Measurements from ENCODE around the gene KCNH2. TPM values are rescaled to one million over a fixed set of nuclear protein-coding genes. Genes with fewer than 3 reads are reported as not detected.

The KCNH2 gene
- polyA plus RNA-seq, 3 donors: not detected

- intact Hi-C loops (cut with micrococcal nuclease): no loop called here
- no peak overlapping the region for H3K9ac ChIP-seq (ENCODE audit: insufficient read depth, low read length, poor library complexity, severe bottlenecking)
- H3K4me1 ChIP-seq (ENCODE audit: control insufficient read depth in 1 of 2, insufficient read depth in 2 of 2, low read length in 2 of 2): no peaks in the 10 kb centered on the region
- peaks cover 2 to 51% of the 10 kb centered on the region in 2 donors for H3K27me3 ChIP-seq (ENCODE audit: control insufficient read depth in 2 of 2, insufficient read depth in 2 of 2, low read length in 2 of 2)
- H3K4me1 Mint-ChIP-seq: peaks cover 12% of the 10 kb centered on the region
- H3K36me3 ChIP-seq (replicated peaks in 1 of 2; ENCODE audit: control insufficient read depth in 1 of 2, insufficient read depth in 2 of 2, low read length in 2 of 2): no peaks in the 10 kb centered on the region
- H3K4me3 ChIP-seq (replicated peaks in 1 of 3; ENCODE audit: low read depth in 2 of 3, low read length in 3 of 3): no peak overlapping the region
- no peak for TF ChIP-seq CTCF (IDR thresholded peaks at IDR 0.05)
- H4K20me1 ChIP-seq (ENCODE audit: insufficient read depth, low read length): no peaks in the 10 kb centered on the region
- H3K4me2 ChIP-seq (replicated peaks; ENCODE audit: extremely low read depth, low read length, poor library complexity, severe bottlenecking): no peak overlapping the region
- no peak for DNase-seq
- H3K27ac ChIP-seq (ENCODE audit: low read depth in 1 of 2, low read length in 2 of 2): no peak overlapping the region
- peaks cover 45 to 81% (median 53%) of the 10 kb centered on the region in 3 donors for H3K27me3 Mint-ChIP-seq (ENCODE audit: low read depth in 3 of 3)
- peak overlapping the region in 1 of 2 donors; percentile 76 for H3K4me3 Mint-ChIP-seq
- peaks cover 0 to 13% (median 2%) of the 10 kb centered on the region in 7 donors for H3K9me3 Mint-ChIP-seq
- no peak overlapping the region for H3K27ac Mint-ChIP-seq
- no peaks in the 10 kb centered on the region for H3K79me2 ChIP-seq (ENCODE audit: insufficient read depth, low read length)
- H3K36me3 Mint-ChIP-seq: peaks cover 0 to 7% of the 10 kb centered on the region in 2 donors
- 83% methylated on average over 2 of the region's 3 CpGs for WGBS (ENCODE audit: insufficient coverage)
- H2AFZ ChIP-seq (ENCODE audit: insufficient read depth, low read depth, low read length, poor library complexity, severe bottlenecking): no peak overlapping the region
- no peaks in the 10 kb centered on the region for H3K9me3 ChIP-seq (replicated peaks in 1 of 2; ENCODE audit: control insufficient read depth in 1 of 2, insufficient read depth in 1 of 2, low read length in 2 of 2)
Observed at GRCh38 chr7:150959081-150959480, 19.0 kb downstream of the KCNH2 start.

GRCh38 chr7:150958597-150958996 lies 19.5 kb downstream of the KCNH2 start:
- Histone ChIP-seq H3K79me2 (ENCODE audit: insufficient read depth, low read length) (no peaks in the 10 kb centered on the region), H3K4me1 (ENCODE audit: control insufficient read depth in 1 of 2, insufficient read depth in 2 of 2, low read length in 2 of 2) (no peaks in the 10 kb centered on the region), H3K9ac (ENCODE audit: insufficient read depth, low read length, poor library complexity, severe bottlenecking) (no peak overlapping the region), H2AFZ (ENCODE audit: insufficient read depth, low read depth, low read length, poor library complexity, severe bottlenecking) (no peak overlapping the region), H3K36me3 (replicated peaks in 1 of 2; ENCODE audit: control insufficient read depth in 1 of 2, insufficient read depth in 2 of 2, low read length in 2 of 2) (no peaks in the 10 kb centered on the region), H4K20me1 (ENCODE audit: insufficient read depth, low read length) (no peaks in the 10 kb centered on the region), H3K4me2 (replicated peaks; ENCODE audit: extremely low read depth, low read length, poor library complexity, severe bottlenecking) (no peak overlapping the region), H3K4me3 (replicated peaks in 1 of 3; ENCODE audit: low read depth in 2 of 3, low read length in 3 of 3) (no peak overlapping the region), H3K27ac (ENCODE audit: low read depth in 1 of 2, low read length in 2 of 2) (no peak overlapping the region), H3K9me3 (replicated peaks in 1 of 2; ENCODE audit: control insufficient read depth in 1 of 2, insufficient read depth in 1 of 2, low read length in 2 of 2) (no peaks in the 10 kb centered on the region), H3K27me3 (ENCODE audit: control insufficient read depth in 2 of 2, insufficient read depth in 2 of 2, low read length in 2 of 2) (peaks cover 2 to 51% of the 10 kb centered on the region in 2 donors)
- TF ChIP-seq CTCF (IDR thresholded peaks at IDR 0.05): no peak
- no peak for DNase-seq
- H3K27ac Mint-ChIP-seq: no peak overlapping the region
- WGBS (ENCODE audit: insufficient coverage): 62% methylated on average over 8 of the region's 13 CpGs
- peaks cover 0 to 13% (median 2%) of the 10 kb centered on the region in 7 donors for H3K9me3 Mint-ChIP-seq
- H3K4me1 Mint-ChIP-seq: peaks cover 12% of the 10 kb centered on the region
- peaks cover 44 to 83% (median 55%) of the 10 kb centered on the region in 3 donors for H3K27me3 Mint-ChIP-seq (ENCODE audit: low read depth in 3 of 3)
- H3K4me3 Mint-ChIP-seq: peak overlapping the region in 1 of 2 donors; percentile 76
- peaks cover 0 to 7% of the 10 kb centered on the region in 2 donors for H3K36me3 Mint-ChIP-seq
- intact Hi-C loops (cut with micrococcal nuclease): no loop called here
